ENCODE data around the gene ENO1. TPM values are rescaled to one million over a fixed set of nuclear protein-coding genes. Genes with fewer than 3 reads are reported as not detected.

ENO1 gene
- total and polyA plus RNA-seq, 9 of the 15 experiments (the other 6 are each of a cell fraction or from before 2014, with no cell fraction given) = 2,249 to 7,472 (median 2,868) TPM

- TF ChIP-seq, protein P1, sequence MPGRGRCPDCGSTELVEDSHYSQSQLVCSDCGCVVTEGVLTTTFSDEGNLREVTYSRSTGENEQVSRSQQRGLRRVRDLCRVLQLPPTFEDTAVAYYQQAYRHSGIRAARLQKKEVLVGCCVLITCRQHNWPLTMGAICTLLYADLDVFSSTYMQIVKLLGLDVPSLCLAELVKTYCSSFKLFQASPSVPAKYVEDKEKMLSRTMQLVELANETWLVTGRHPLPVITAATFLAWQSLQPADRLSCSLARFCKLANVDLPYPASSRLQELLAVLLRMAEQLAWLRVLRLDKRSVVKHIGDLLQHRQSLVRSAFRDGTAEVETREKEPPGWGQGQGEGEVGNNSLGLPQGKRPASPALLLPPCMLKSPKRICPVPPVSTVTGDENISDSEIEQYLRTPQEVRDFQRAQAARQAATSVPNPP (IDR thresholded peaks at IDR 0.05; ENCODE audit: borderline replicate concordance, insufficient read depth, insufficient read length) = no peak
- TF ChIP-seq ZNF511 (CRISPR knock-in tag; IDR thresholded peaks at IDR 0.05) = no peak
- no peak for TF ChIP-seq ZNF561 (CRISPR knock-in tag; conservative IDR thresholded peaks at IDR 0.05)
- no peak for TF ChIP-seq CCAR2 (IDR thresholded peaks at IDR 0.05; ENCODE audit: low read depth, low read length)
- TF ChIP-seq ZNF384 (IDR thresholded peaks at IDR 0.05; ENCODE audit: low read depth, low read length) = peak; percentile 67; the same call in 1 of the 2 replicates
- TF ChIP-seq SMARCA4 (IDR thresholded peaks at IDR 0.05) = peak; percentile 89; the same call in 1 of the 2 replicates
- peak; percentile 92 for TF ChIP-seq MAFK (IDR thresholded peaks at IDR 0.05; ENCODE audit: low read length)
- TF ChIP-seq, protein P2, sequence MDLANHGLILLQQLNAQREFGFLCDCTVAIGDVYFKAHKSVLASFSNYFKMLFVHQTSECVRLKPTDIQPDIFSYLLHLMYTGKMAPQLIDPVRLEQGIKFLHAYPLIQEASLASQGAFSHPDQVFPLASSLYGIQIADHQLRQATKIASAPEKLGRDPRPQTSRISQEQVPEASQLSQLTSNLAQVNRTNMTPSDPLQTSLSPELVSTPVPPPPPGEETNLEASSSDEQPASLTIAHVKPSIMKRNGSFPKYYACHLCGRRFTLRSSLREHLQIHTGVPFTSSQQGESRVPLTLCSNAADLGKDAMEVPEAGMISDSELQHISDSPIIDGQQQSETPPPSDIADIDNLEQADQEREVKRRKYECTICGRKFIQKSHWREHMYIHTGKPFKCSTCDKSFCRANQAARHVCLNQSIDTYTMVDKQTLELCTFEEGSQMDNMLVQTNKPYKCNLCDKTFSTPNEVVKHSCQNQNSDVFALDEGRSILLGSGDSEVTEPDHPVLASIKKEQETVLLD (IDR thresholded peaks at IDR 0.05) = 0 out of 2 replicates have a peak, but pooled peaks have one; percentile 27
- no peak for TF ChIP-seq ZNF766 (CRISPR knock-in tag; conservative IDR thresholded peaks at IDR 0.05)
- TF ChIP-seq DMBX1 (CRISPR knock-in tag; IDR thresholded peaks at IDR 0.05; ENCODE audit: borderline replicate concordance) = no peak
- TF ChIP-seq XRCC3 (IDR thresholded peaks at IDR 0.05) = no peak
- TF ChIP-seq MIER1 (IDR thresholded peaks at IDR 0.05; ENCODE audit: low read depth) = no peak; the same call in 1 of the 2 replicates
- peak; percentile 69 for TF ChIP-seq TBP (optimal IDR thresholded peaks at IDR 0.05; ENCODE audit: low read depth, low read length)
- no peak for TF ChIP-seq PHF21A (IDR thresholded peaks at IDR 0.05; ENCODE audit: borderline replicate concordance, low read depth)
- peak; percentile 49; the same call in 1 of the 2 replicates for TF ChIP-seq SP1 (CRISPR knock-in tag; IDR thresholded peaks at IDR 0.05)
- TF ChIP-seq, protein P3, sequence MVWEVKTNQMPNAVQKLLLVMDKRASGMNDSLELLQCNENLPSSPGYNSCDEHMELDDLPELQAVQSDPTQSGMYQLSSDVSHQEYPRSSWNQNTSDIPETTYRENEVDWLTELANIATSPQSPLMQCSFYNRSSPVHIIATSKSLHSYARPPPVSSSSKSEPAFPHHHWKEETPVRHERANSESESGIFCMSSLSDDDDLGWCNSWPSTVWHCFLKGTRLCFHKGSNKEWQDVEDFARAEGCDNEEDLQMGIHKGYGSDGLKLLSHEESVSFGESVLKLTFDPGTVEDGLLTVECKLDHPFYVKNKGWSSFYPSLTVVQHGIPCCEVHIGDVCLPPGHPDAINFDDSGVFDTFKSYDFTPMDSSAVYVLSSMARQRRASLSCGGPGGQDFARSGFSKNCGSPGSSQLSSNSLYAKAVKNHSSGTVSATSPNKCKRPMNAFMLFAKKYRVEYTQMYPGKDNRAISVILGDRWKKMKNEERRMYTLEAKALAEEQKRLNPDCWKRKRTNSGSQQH (CRISPR knock-in tag; IDR thresholded peaks at IDR 0.05) = no peak
- no peak for TF ChIP-seq ZNF395 (CRISPR knock-in tag; IDR thresholded peaks at IDR 0.05)
- no peak for TF ChIP-seq HEY1 (CRISPR knock-in tag; IDR thresholded peaks at IDR 0.05; ENCODE audit: borderline replicate concordance)
- no peak for TF ChIP-seq ZNF12 (CRISPR knock-in tag; IDR thresholded peaks at IDR 0.05)
- no peak for TF ChIP-seq ETV1 (tag; conservative IDR thresholded peaks at IDR 0.05; ENCODE audit: low read depth)
- TF ChIP-seq ZBTB1 (CRISPR knock-in tag; IDR thresholded peaks at IDR 0.05; ENCODE audit: borderline replicate concordance, low read depth) = no peak
- TF ChIP-seq EP400 (IDR thresholded peaks at IDR 0.05) = 0 out of 2 replicates have a peak, but pooled peaks have one; percentile 3
- TF ChIP-seq ZNF586 (CRISPR knock-in tag; conservative IDR thresholded peaks at IDR 0.05) = no peak
Measured at GRCh38 chr1:8879922-8880676, 1.6 kb upstream of the ENO1 start (continued).
